NT2/D1 (cell line): ENCODE data around the gene TBX2.

Source experiments
- YY1 ChIP-seq: IDR thresholded peaks from 2 replicates; pipeline ENCODE4 v1.6.1; 2011; ENCODE audit not compliant: insufficient read length, insufficient read depth
- ZNF274 ChIP-seq: IDR thresholded peaks from 2 replicates; pipeline ENCODE4 v1.6.1; 2011; ENCODE audit warnings: mild to moderate bottlenecking, low read depth, low read length

DNA sequence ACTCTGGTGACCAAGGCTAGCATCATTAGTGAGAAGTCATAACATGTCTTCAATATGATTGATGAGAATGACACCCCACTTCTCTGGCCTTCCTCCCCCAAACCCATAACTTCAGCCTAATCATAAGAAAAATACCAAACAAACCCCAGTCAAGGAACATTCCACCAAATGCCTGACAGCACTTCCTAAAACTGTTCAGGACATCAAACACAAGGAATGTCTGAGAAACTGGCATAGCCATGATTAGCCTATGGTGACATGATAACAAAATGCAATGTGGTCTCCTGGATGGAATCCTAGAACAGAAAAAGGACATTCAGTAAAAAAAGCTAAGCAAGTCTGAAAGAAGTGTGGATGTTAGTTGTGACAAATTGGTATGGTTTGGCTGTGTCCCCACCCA lies 27.9 kb downstream of the TBX2 start:
- TF ChIP-seq YY1: no peak
- no peak for TF ChIP-seq ZNF274
